ENCODE data around the gene AUTS2.

Gene AUTS2

GRCh38 chr7:69678494-69679187 lies 80.4 kb downstream of the AUTS2 start:
- Histone ChIP-seq H3K4me1 (ENCODE audit: control insufficient read depth, insufficient read depth, low read length, poor library complexity, severe bottlenecking) (no peaks in the 10 kb centered on the region), H3K27me3 (replicated peaks; ENCODE audit: control insufficient read depth, insufficient read depth, low read length, poor library complexity, severe bottlenecking) (no peaks in the 10 kb centered on the region), H3K9me3 (ENCODE audit: control insufficient read depth, low read length) (no peaks in the 10 kb centered on the region), H3K4me3 (ENCODE audit: insufficient read depth, low read depth, low read length, poor library complexity, severe bottlenecking) (no peak overlapping the region), H3K27ac (ENCODE audit: insufficient read depth, low read length, poor library complexity, severe bottlenecking) (no peak overlapping the region), H3K36me3 (ENCODE audit: control insufficient read depth, insufficient read depth, low read length) (no peaks in the 10 kb centered on the region)
- DNase-seq, result no peak

- Histone ChIP-seq H3K4me1 (ENCODE audit: control insufficient read depth, insufficient read depth, low read length, poor library complexity, severe bottlenecking) (no peaks in the 10 kb centered on the region), H3K27me3 (replicated peaks; ENCODE audit: control insufficient read depth, insufficient read depth, low read length, poor library complexity, severe bottlenecking) (no peaks in the 10 kb centered on the region), H3K9me3 (ENCODE audit: control insufficient read depth, low read length) (no peaks in the 10 kb centered on the region), H3K4me3 (ENCODE audit: insufficient read depth, low read depth, low read length, poor library complexity, severe bottlenecking) (no peak overlapping the region), H3K36me3 (ENCODE audit: control insufficient read depth, insufficient read depth, low read length) (no peaks in the 10 kb centered on the region), H3K27ac (ENCODE audit: insufficient read depth, low read length, poor library complexity, severe bottlenecking) (no peak overlapping the region)
- DNase-seq, result no peak
Observed at GRCh38 chr7:69681181-69681580, 82.9 kb downstream of the AUTS2 start.

GRCh38 chr7:69682518-69682917 lies 84.2 kb downstream of the AUTS2 start:
- H3K27ac ChIP-seq (ENCODE audit: insufficient read depth, low read length, poor library complexity, severe bottlenecking), result no peak overlapping the region
- no peaks in the 10 kb centered on the region for H3K27me3 ChIP-seq (replicated peaks; ENCODE audit: control insufficient read depth, insufficient read depth, low read length, poor library complexity, severe bottlenecking)
- DNase-seq, result no peak
- H3K4me3 ChIP-seq (ENCODE audit: insufficient read depth, low read depth, low read length, poor library complexity, severe bottlenecking), result no peak overlapping the region
- H3K36me3 ChIP-seq (ENCODE audit: control insufficient read depth, insufficient read depth, low read length), result no peaks in the 10 kb centered on the region
- no peaks in the 10 kb centered on the region for H3K9me3 ChIP-seq (ENCODE audit: control insufficient read depth, low read length)
- H3K4me1 ChIP-seq (ENCODE audit: control insufficient read depth, insufficient read depth, low read length, poor library complexity, severe bottlenecking), result no peaks in the 10 kb centered on the region

GRCh38 chr7:69683002-69683401 lies 84.7 kb downstream of the AUTS2 start:
- Histone ChIP-seq H3K4me1 (ENCODE audit: control insufficient read depth, insufficient read depth, low read length, poor library complexity, severe bottlenecking) (no peaks in the 10 kb centered on the region), H3K27me3 (replicated peaks; ENCODE audit: control insufficient read depth, insufficient read depth, low read length, poor library complexity, severe bottlenecking) (no peaks in the 10 kb centered on the region), H3K27ac (ENCODE audit: insufficient read depth, low read length, poor library complexity, severe bottlenecking) (no peak overlapping the region), H3K9me3 (ENCODE audit: control insufficient read depth, low read length) (no peaks in the 10 kb centered on the region), H3K36me3 (ENCODE audit: control insufficient read depth, insufficient read depth, low read length) (no peaks in the 10 kb centered on the region), H3K4me3 (ENCODE audit: insufficient read depth, low read depth, low read length, poor library complexity, severe bottlenecking) (no peak overlapping the region)
- DNase-seq, result no peak

GRCh38 chr7:69684369-69685292 lies 86.4 kb downstream of the AUTS2 start:
- H3K4me3 ChIP-seq (ENCODE audit: insufficient read depth, low read depth, low read length, poor library complexity, severe bottlenecking), result no peak overlapping the region
- H3K9me3 ChIP-seq (ENCODE audit: control insufficient read depth, low read length), result no peaks in the 10 kb centered on the region
- no peaks in the 10 kb centered on the region for H3K27me3 ChIP-seq (replicated peaks; ENCODE audit: control insufficient read depth, insufficient read depth, low read length, poor library complexity, severe bottlenecking)
- H3K4me1 ChIP-seq (ENCODE audit: control insufficient read depth, insufficient read depth, low read length, poor library complexity, severe bottlenecking), result no peaks in the 10 kb centered on the region
- no peak overlapping the region for H3K27ac ChIP-seq (ENCODE audit: insufficient read depth, low read length, poor library complexity, severe bottlenecking)
- no peaks in the 10 kb centered on the region for H3K36me3 ChIP-seq (ENCODE audit: control insufficient read depth, insufficient read depth, low read length)
- no peak for DNase-seq

GRCh38 chr7:69685293-69685631 lies 87.0 kb downstream of the AUTS2 start:
- Histone ChIP-seq H3K36me3 (ENCODE audit: control insufficient read depth, insufficient read depth, low read length) (no peaks in the 10 kb centered on the region), H3K4me3 (ENCODE audit: insufficient read depth, low read depth, low read length, poor library complexity, severe bottlenecking) (no peak overlapping the region), H3K4me1 (ENCODE audit: control insufficient read depth, insufficient read depth, low read length, poor library complexity, severe bottlenecking) (no peaks in the 10 kb centered on the region), H3K27me3 (replicated peaks; ENCODE audit: control insufficient read depth, insufficient read depth, low read length, poor library complexity, severe bottlenecking) (no peaks in the 10 kb centered on the region), H3K9me3 (ENCODE audit: control insufficient read depth, low read length) (no peaks in the 10 kb centered on the region), H3K27ac (ENCODE audit: insufficient read depth, low read length, poor library complexity, severe bottlenecking) (no peak overlapping the region)
- DNase-seq, result no peak

GRCh38 chr7:69686366-69686765 lies 88.1 kb downstream of the AUTS2 start:
- Histone ChIP-seq H3K9me3 (ENCODE audit: control insufficient read depth, low read length) (no peaks in the 10 kb centered on the region), H3K36me3 (ENCODE audit: control insufficient read depth, insufficient read depth, low read length) (no peaks in the 10 kb centered on the region), H3K4me1 (ENCODE audit: control insufficient read depth, insufficient read depth, low read length, poor library complexity, severe bottlenecking) (no peaks in the 10 kb centered on the region), H3K27me3 (replicated peaks; ENCODE audit: control insufficient read depth, insufficient read depth, low read length, poor library complexity, severe bottlenecking) (no peaks in the 10 kb centered on the region), H3K4me3 (ENCODE audit: insufficient read depth, low read depth, low read length, poor library complexity, severe bottlenecking) (no peak overlapping the region), H3K27ac (ENCODE audit: insufficient read depth, low read length, poor library complexity, severe bottlenecking) (no peak overlapping the region)
- no peak for DNase-seq

GRCh38 chr7:69687739-69688433 lies 89.6 kb downstream of the AUTS2 start:
- Histone ChIP-seq H3K4me1 (ENCODE audit: control insufficient read depth, insufficient read depth, low read length, poor library complexity, severe bottlenecking) (no peaks in the 10 kb centered on the region), H3K4me3 (ENCODE audit: insufficient read depth, low read depth, low read length, poor library complexity, severe bottlenecking) (no peak overlapping the region), H3K27me3 (replicated peaks; ENCODE audit: control insufficient read depth, insufficient read depth, low read length, poor library complexity, severe bottlenecking) (no peaks in the 10 kb centered on the region), H3K27ac (ENCODE audit: insufficient read depth, low read length, poor library complexity, severe bottlenecking) (no peak overlapping the region), H3K9me3 (ENCODE audit: control insufficient read depth, low read length) (no peaks in the 10 kb centered on the region), H3K36me3 (ENCODE audit: control insufficient read depth, insufficient read depth, low read length) (no peaks in the 10 kb centered on the region)
- no peak for DNase-seq

- no peaks in the 10 kb centered on the region for H3K4me1 ChIP-seq (ENCODE audit: control insufficient read depth, insufficient read depth, low read length, poor library complexity, severe bottlenecking)
- no peak for DNase-seq
- no peaks in the 10 kb centered on the region for H3K9me3 ChIP-seq (ENCODE audit: control insufficient read depth, low read length)
- H3K36me3 ChIP-seq (ENCODE audit: control insufficient read depth, insufficient read depth, low read length), result no peaks in the 10 kb centered on the region
- no peak overlapping the region for H3K4me3 ChIP-seq (ENCODE audit: insufficient read depth, low read depth, low read length, poor library complexity, severe bottlenecking)
- no peak overlapping the region for H3K27ac ChIP-seq (ENCODE audit: insufficient read depth, low read length, poor library complexity, severe bottlenecking)
- H3K27me3 ChIP-seq (replicated peaks; ENCODE audit: control insufficient read depth, insufficient read depth, low read length, poor library complexity, severe bottlenecking), result no peaks in the 10 kb centered on the region
Observed at GRCh38 chr7:69690329-69690728, 92.1 kb downstream of the AUTS2 start.

GRCh38 chr7:69691327-69691726 lies 93.1 kb downstream of the AUTS2 start:
- H3K27ac ChIP-seq (ENCODE audit: insufficient read depth, low read length, poor library complexity, severe bottlenecking), result no peak overlapping the region
- no peaks in the 10 kb centered on the region for H3K27me3 ChIP-seq (replicated peaks; ENCODE audit: control insufficient read depth, insufficient read depth, low read length, poor library complexity, severe bottlenecking)
- H3K9me3 ChIP-seq (ENCODE audit: control insufficient read depth, low read length), result no peaks in the 10 kb centered on the region
- no peak overlapping the region for H3K4me3 ChIP-seq (ENCODE audit: insufficient read depth, low read depth, low read length, poor library complexity, severe bottlenecking)
- DNase-seq, result no peak
- H3K36me3 ChIP-seq (ENCODE audit: control insufficient read depth, insufficient read depth, low read length), result no peaks in the 10 kb centered on the region
- H3K4me1 ChIP-seq (ENCODE audit: control insufficient read depth, insufficient read depth, low read length, poor library complexity, severe bottlenecking), result no peaks in the 10 kb centered on the region
